ENCODE data around the gene GPX1.

The GPX1 gene

GRCh38 chr3:49310677-49311076 lies 47.5 kb downstream of the GPX1 start:
- DNase-seq, result no peak

Data from NCI-H1930 (cell line).